ENCODE data around the gene FBXL20. TPM values are rescaled to one million over a fixed set of nuclear protein-coding genes. Genes with fewer than 3 reads are reported as not detected.
A peak's percentile ranks its signal among the peaks of the same experiment; 100 is the strongest.

FBXL20 gene
- total RNA-seq, 1 donor, result 16.0 TPM

GRCh38 chr17:39416141-39416540 lies 14.7 kb upstream of the FBXL20 start:
- DNase-seq (ENCODE audit: low read depth), result no peak
- no peak overlapping the region for H3K4me3 ChIP-seq (ENCODE audit: low read depth, low read length)
- no peak for TF ChIP-seq CTCF (IDR thresholded peaks at IDR 0.05; ENCODE audit: insufficient read depth, low read depth, low read length)

GRCh38 chr17:39410279-39410678 lies 8.9 kb upstream of the FBXL20 start:
- no peak for DNase-seq (ENCODE audit: low read depth)
- TF ChIP-seq CTCF (IDR thresholded peaks at IDR 0.05; ENCODE audit: insufficient read depth, low read depth, low read length), result no peak
- no peak overlapping the region for H3K4me3 ChIP-seq (ENCODE audit: low read depth, low read length)

GRCh38 chr17:39408360-39408759 lies 6.9 kb upstream of the FBXL20 start:
- no peak overlapping the region for H3K4me3 ChIP-seq (ENCODE audit: low read depth, low read length)
- no peak for TF ChIP-seq CTCF (IDR thresholded peaks at IDR 0.05; ENCODE audit: insufficient read depth, low read depth, low read length)
- DNase-seq (ENCODE audit: low read depth), result no peak

- no peak overlapping the region for H3K4me3 ChIP-seq (ENCODE audit: low read depth, low read length)
- no peak for TF ChIP-seq CTCF (IDR thresholded peaks at IDR 0.05; ENCODE audit: insufficient read depth, low read depth, low read length)
- DNase-seq (ENCODE audit: low read depth), result no peak
Observed at GRCh38 chr17:39406951-39407350, 5.5 kb upstream of the FBXL20 start.

DNA sequence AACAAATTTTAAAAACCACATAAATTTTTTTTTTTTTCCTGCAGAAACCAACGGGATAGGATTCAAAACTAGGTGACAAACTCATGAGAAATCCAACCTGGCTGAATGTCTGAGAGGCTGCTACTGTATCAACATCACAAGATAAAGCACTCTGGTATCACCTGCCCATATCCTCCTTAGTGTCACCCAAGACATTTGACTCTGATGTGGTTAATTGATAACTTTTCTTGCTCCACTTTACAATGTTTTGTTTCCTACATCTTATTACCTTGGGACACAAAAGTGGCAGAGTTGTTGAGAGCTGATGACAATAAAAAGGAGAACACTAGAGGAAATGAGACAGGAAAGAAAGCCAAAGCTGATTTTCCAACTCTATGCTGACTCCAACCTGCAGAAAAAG lies 4.0 kb upstream of the FBXL20 start:
- DNase-seq (ENCODE audit: low read depth), result no peak
- H3K4me3 ChIP-seq (ENCODE audit: low read depth, low read length), result no peak overlapping the region
- TF ChIP-seq CTCF (IDR thresholded peaks at IDR 0.05; ENCODE audit: insufficient read depth, low read depth, low read length), result no peak

DNA sequence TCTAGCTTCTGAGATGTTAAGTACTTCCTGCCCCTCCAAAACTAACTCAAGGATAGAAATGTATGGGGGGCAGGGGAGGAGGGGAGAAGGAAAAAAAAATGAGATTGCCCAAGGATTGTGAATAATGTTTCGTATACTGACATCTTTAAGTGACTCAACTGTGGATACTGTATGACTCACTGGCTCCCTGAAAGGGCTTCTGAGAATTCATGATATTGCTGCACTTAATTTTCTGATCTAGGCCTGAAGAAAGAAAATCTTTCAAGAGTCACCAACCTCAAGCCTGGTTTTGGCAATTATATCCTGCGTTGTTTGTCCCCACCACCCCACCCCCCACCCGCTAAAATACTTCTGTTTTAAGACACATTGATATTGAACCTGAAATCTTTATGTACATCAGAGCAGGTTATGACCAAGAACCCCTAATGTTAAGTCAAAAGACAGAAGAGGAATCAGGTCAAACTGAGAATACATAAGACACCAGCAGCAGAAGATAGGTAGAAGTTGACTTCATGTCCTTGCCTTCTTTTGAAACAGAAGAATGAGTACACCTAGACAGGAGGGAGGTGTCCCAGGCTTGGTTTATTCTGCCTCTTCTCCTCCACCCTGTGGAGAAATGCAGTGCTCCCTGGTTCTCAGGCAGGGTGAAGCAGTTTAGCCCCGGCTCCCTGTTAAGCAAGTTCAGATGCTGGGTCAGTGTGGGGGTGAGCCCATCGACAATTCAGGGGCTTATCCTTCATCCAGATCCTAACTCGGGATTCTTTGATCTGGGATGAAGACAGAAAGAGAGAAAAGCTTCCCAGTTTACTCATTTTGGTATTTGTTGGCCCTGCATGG lies 3.3 kb upstream of the FBXL20 start:
- no peak overlapping the region for H3K4me3 ChIP-seq (ENCODE audit: low read depth, low read length)
- no peak for TF ChIP-seq CTCF (IDR thresholded peaks at IDR 0.05; ENCODE audit: insufficient read depth, low read depth, low read length)
- DNase-seq (ENCODE audit: low read depth), result peak; percentile 74

All from fibroblast of villous mesenchyme (primary cell).